ENCODE results near the gene ECM2.

Gene ECM2

DNA sequence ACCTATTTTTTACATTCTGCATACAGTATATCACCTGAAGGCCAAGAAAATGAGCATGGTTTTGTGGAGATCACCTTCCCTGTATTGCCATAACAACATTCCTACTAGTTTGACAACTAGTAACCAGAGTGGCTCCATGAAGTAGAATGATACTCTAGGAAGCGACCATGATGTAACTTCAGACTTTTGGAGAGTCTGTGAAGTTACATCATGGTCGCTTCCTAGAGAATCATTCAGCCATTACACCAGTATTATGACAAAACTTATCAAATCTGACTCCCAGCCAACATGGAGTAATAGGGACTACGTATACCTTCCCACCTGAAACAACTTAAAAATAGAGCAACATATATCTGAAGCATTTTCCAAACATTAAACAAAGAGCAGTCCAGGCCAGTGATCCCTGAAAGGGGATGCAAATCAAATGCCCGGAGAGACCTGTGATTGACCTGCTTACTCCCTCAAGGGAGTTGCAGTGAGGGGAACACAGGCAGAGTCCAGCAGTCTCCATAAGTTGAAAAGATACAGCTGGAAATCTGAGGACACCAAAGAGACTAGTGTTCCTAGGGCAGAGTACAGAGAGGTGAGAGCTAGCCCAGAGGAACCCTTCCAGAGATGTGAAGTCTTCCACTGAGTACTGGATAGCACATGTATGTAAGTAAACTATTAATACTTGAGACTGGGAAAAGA lies 7.8 kb downstream of the ECM2 start:
- H2AFZ ChIP-seq (ENCODE audit: low read length, unreplicated experiment), result no peak overlapping the region
- H3K27me3 ChIP-seq (ENCODE audit: insufficient read depth, low read length), result no peaks in the 10 kb centered on the region
- H3K36me3 ChIP-seq (ENCODE audit: insufficient read depth, low read length), result no peaks in the 10 kb centered on the region
- no peak overlapping the region for H3K27ac ChIP-seq (ENCODE audit: low read depth, low read length)
- H3K4me3 ChIP-seq (ENCODE audit: low read depth, low read length), result no peak overlapping the region
- no peaks in the 10 kb centered on the region for H3K4me1 ChIP-seq (ENCODE audit: control insufficient read depth, insufficient read depth, low read length, unreplicated experiment)
- H3K79me2 ChIP-seq (ENCODE audit: control insufficient read depth, insufficient read depth, low read length, unreplicated experiment), result no peaks in the 10 kb centered on the region

- Histone ChIP-seq H3K27ac (ENCODE audit: low read depth, low read length) (no peak overlapping the region), H3K27me3 (ENCODE audit: insufficient read depth, low read length) (no peaks in the 10 kb centered on the region), H2AFZ (ENCODE audit: low read length, unreplicated experiment) (no peak overlapping the region)
Measured at GRCh38 chr9:92527291-92527828, 8.4 kb downstream of the ECM2 start.

DNA sequence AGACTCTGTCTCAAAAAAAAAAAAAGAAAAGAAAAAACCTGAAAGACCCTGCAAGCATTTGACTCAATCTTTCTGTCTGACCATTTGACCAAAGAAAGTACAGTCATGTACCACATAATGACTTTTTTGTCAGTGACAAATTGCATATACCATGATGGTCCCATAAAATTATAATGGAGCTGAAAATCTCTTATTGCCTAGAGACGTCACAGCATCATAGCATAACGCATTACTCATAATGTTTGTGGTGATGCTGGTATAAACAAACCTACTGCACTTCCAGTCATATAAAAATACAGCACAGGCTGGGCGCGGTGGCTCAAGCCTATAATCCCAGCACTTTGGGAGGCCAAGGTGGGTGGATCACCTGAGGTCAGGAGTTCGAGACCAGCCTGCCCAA lies 10.5 kb downstream of the ECM2 start:
- no peaks in the 10 kb centered on the region for H3K4me1 ChIP-seq (ENCODE audit: control insufficient read depth, insufficient read depth, low read length, unreplicated experiment)
- H3K27ac ChIP-seq (ENCODE audit: low read depth, low read length), result no peak overlapping the region
- H3K27me3 ChIP-seq (ENCODE audit: insufficient read depth, low read length), result no peaks in the 10 kb centered on the region
- 0 out of 2 replicates have a peak, but pooled peaks cover 2% of the 10 kb centered on the region for H3K36me3 ChIP-seq (ENCODE audit: insufficient read depth, low read length)
- no peak overlapping the region for H3K4me3 ChIP-seq (ENCODE audit: low read depth, low read length)
- H3K79me2 ChIP-seq (ENCODE audit: control insufficient read depth, insufficient read depth, low read length, unreplicated experiment), result no peaks in the 10 kb centered on the region
- H2AFZ ChIP-seq (ENCODE audit: low read length, unreplicated experiment), result no peak overlapping the region

More at GRCh38 chr9:92527291-92527828, 8.4 kb downstream of the ECM2 start:
- H3K4me1 ChIP-seq (ENCODE audit: control insufficient read depth, insufficient read depth, low read length, unreplicated experiment), result no peaks in the 10 kb centered on the region
- H3K4me3 ChIP-seq (ENCODE audit: low read depth, low read length), result no peak overlapping the region
- H3K79me2 ChIP-seq (ENCODE audit: control insufficient read depth, insufficient read depth, low read length, unreplicated experiment), result no peaks in the 10 kb centered on the region
- no peaks in the 10 kb centered on the region for H3K36me3 ChIP-seq (ENCODE audit: insufficient read depth, low read length)

DNA sequence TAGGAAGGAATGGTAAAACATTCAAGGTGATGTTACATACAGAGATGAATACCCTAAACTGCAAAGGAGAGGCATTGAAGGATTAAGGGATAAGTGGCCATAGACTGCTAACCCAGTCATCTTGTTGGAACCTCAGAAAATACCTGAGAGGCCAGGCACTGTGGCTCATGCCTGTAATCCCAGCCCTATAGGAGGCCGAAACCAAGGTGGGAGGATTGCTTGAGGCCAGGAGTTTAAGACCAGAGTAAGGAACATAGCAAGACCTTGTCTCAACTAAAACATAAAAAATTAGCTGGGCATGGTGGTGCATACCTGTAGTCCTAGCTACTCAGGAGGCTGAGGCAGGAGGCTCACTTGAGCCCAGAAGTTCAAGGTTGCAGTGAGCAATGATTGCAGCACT lies 10.9 kb downstream of the ECM2 start:
- Histone ChIP-seq H3K4me1 (ENCODE audit: control insufficient read depth, insufficient read depth, low read length, unreplicated experiment) (no peaks in the 10 kb centered on the region), H3K27ac (ENCODE audit: low read depth, low read length) (no peak overlapping the region), H3K79me2 (ENCODE audit: control insufficient read depth, insufficient read depth, low read length, unreplicated experiment) (no peaks in the 10 kb centered on the region), H3K36me3 (ENCODE audit: insufficient read depth, low read length) (0 out of 2 replicates have a peak, but pooled peaks cover 2% of the 10 kb centered on the region), H3K27me3 (ENCODE audit: insufficient read depth, low read length) (no peaks in the 10 kb centered on the region), H3K4me3 (ENCODE audit: low read depth, low read length) (no peak overlapping the region), H2AFZ (ENCODE audit: low read length, unreplicated experiment) (no peak overlapping the region)

- no peak overlapping the region for H3K4me3 ChIP-seq (ENCODE audit: low read depth, low read length)
- no peaks in the 10 kb centered on the region for H3K27me3 ChIP-seq (ENCODE audit: insufficient read depth, low read length)
- H3K4me1 ChIP-seq (ENCODE audit: control insufficient read depth, insufficient read depth, low read length, unreplicated experiment), result no peaks in the 10 kb centered on the region
- H3K27ac ChIP-seq (ENCODE audit: low read depth, low read length), result no peak overlapping the region
- H3K36me3 ChIP-seq (ENCODE audit: insufficient read depth, low read length), result 0 out of 2 replicates have a peak, but pooled peaks cover 2% of the 10 kb centered on the region
- H2AFZ ChIP-seq (ENCODE audit: low read length, unreplicated experiment), result no peak overlapping the region
- no peaks in the 10 kb centered on the region for H3K79me2 ChIP-seq (ENCODE audit: control insufficient read depth, insufficient read depth, low read length, unreplicated experiment)
Measured at GRCh38 chr9:92522983-92523970, 12.5 kb downstream of the ECM2 start.

GRCh38 chr9:92520837-92521236 lies 15.0 kb downstream of the ECM2 start:
- Histone ChIP-seq H3K36me3 (ENCODE audit: insufficient read depth, low read length) (0 out of 2 replicates have a peak, but pooled peaks cover 2% of the 10 kb centered on the region), H3K4me3 (ENCODE audit: low read depth, low read length) (no peak overlapping the region), H3K27ac (ENCODE audit: low read depth, low read length) (no peak overlapping the region), H3K79me2 (ENCODE audit: control insufficient read depth, insufficient read depth, low read length, unreplicated experiment) (no peaks in the 10 kb centered on the region), H3K27me3 (ENCODE audit: insufficient read depth, low read length) (no peaks in the 10 kb centered on the region), H3K4me1 (ENCODE audit: control insufficient read depth, insufficient read depth, low read length, unreplicated experiment) (no peaks in the 10 kb centered on the region), H2AFZ (ENCODE audit: low read length, unreplicated experiment) (no peak overlapping the region)

GRCh38 chr9:92518199-92518598 lies 17.6 kb downstream of the ECM2 start:
- no peak overlapping the region for H2AFZ ChIP-seq (ENCODE audit: low read length, unreplicated experiment)
- 0 out of 2 replicates have a peak, but pooled peaks cover 2% of the 10 kb centered on the region for H3K36me3 ChIP-seq (ENCODE audit: insufficient read depth, low read length)
- no peaks in the 10 kb centered on the region for H3K79me2 ChIP-seq (ENCODE audit: control insufficient read depth, insufficient read depth, low read length, unreplicated experiment)
- no peak overlapping the region for H3K4me3 ChIP-seq (ENCODE audit: low read depth, low read length)
- no peaks in the 10 kb centered on the region for H3K27me3 ChIP-seq (ENCODE audit: insufficient read depth, low read length)
- no peak overlapping the region for H3K27ac ChIP-seq (ENCODE audit: low read depth, low read length)
- no peaks in the 10 kb centered on the region for H3K4me1 ChIP-seq (ENCODE audit: control insufficient read depth, insufficient read depth, low read length, unreplicated experiment)

GRCh38 chr9:92517046-92517445 lies 18.7 kb downstream of the ECM2 start:
- Histone ChIP-seq H3K27me3 (ENCODE audit: insufficient read depth, low read length) (no peaks in the 10 kb centered on the region), H3K36me3 (ENCODE audit: insufficient read depth, low read length) (0 out of 2 replicates have a peak, but pooled peaks cover 2% of the 10 kb centered on the region), H3K4me3 (ENCODE audit: low read depth, low read length) (no peak overlapping the region), H3K4me1 (ENCODE audit: control insufficient read depth, insufficient read depth, low read length, unreplicated experiment) (no peaks in the 10 kb centered on the region), H2AFZ (ENCODE audit: low read length, unreplicated experiment) (no peak overlapping the region), H3K79me2 (ENCODE audit: control insufficient read depth, insufficient read depth, low read length, unreplicated experiment) (no peaks in the 10 kb centered on the region), H3K27ac (ENCODE audit: low read depth, low read length) (no peak overlapping the region)

DNA sequence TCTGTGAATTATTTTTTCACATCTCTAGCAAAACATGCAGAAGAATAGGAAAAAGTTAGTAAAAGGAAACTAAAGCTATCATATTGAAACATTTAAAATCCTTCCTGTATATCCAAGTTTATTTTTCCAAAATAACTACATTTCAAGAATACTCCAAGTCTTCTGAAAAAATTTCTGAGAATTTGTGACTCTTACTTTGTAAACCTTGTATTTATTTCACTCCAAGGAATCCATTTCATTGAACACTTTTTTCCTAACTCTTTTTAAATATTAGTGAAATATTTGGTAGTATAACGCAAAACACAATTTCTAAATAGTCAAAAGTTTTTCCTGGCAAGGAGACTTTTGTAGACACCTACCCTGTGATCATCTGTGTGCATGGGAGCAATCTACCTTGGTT lies 19.3 kb downstream of the ECM2 start:
- no peak overlapping the region for H2AFZ ChIP-seq (ENCODE audit: low read length, unreplicated experiment)
- no peak overlapping the region for H3K27ac ChIP-seq (ENCODE audit: low read depth, low read length)
- no peaks in the 10 kb centered on the region for H3K4me1 ChIP-seq (ENCODE audit: control insufficient read depth, insufficient read depth, low read length, unreplicated experiment)
- H3K79me2 ChIP-seq (ENCODE audit: control insufficient read depth, insufficient read depth, low read length, unreplicated experiment), result no peaks in the 10 kb centered on the region
- H3K36me3 ChIP-seq (ENCODE audit: insufficient read depth, low read length), result 0 out of 2 replicates have a peak, but pooled peaks cover 2% of the 10 kb centered on the region
- H3K27me3 ChIP-seq (ENCODE audit: insufficient read depth, low read length), result no peaks in the 10 kb centered on the region
- H3K4me3 ChIP-seq (ENCODE audit: low read depth, low read length), result no peak overlapping the region

DNA sequence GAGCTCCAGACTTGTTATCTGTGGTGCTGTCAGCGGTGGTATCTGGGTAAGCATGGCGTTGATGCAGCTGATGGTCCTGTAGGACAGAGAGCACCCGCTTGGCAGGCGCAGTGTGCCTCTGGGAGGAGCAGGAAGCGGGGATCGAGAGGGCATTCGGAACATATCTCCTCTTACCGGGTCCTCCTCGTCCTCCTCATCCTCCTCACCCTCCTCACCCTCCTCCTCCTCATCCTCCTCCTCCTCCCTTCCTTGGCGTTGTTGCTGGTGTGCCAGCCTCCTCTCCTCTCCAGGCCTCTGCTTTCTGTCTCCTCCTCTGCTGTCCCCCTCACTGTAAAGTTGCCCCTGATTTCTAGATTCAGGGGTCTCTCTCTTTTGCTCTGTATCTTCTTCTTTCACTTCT lies 21.2 kb downstream of the ECM2 start:
- H3K4me1 ChIP-seq (ENCODE audit: control insufficient read depth, insufficient read depth, low read length, unreplicated experiment), result no peaks in the 10 kb centered on the region
- H3K79me2 ChIP-seq (ENCODE audit: control insufficient read depth, insufficient read depth, low read length, unreplicated experiment), result no peaks in the 10 kb centered on the region
- H3K27ac ChIP-seq (ENCODE audit: low read depth, low read length), result no peak overlapping the region
- H3K36me3 ChIP-seq (ENCODE audit: insufficient read depth, low read length), result no peaks in the 10 kb centered on the region
- no peak overlapping the region for H3K4me3 ChIP-seq (ENCODE audit: low read depth, low read length)
- no peak overlapping the region for H2AFZ ChIP-seq (ENCODE audit: low read length, unreplicated experiment)
- no peaks in the 10 kb centered on the region for H3K27me3 ChIP-seq (ENCODE audit: insufficient read depth, low read length)

All from ACC112 (cell line).